ENCODE data around the gene ZNF277. TPM values are rescaled to one million over a fixed set of nuclear protein-coding genes. Genes with fewer than 3 reads are reported as not detected.
A peak's percentile ranks its signal among the peaks of the same experiment; 100 is the strongest.

The ZNF277 gene
- total RNA-seq, 1 experiment from 2014 or later, result 34.5 TPM

- DNase-seq (ENCODE audit: low read depth), result no peak
These were observed 22.0 kb upstream of the ZNF277 start for GRCh38 chr7:112184455-112184854.

- DNase-seq (ENCODE audit: low read depth), result no peak
These were observed 21.3 kb upstream of the ZNF277 start for GRCh38 chr7:112185005-112185834.

- no peak for DNase-seq (ENCODE audit: low read depth)
These were observed 20.2 kb upstream of the ZNF277 start for GRCh38 chr7:112186300-112186699.

GRCh38 chr7:112188257-112188656, 18.2 kb upstream of the ZNF277 start:
- no peak for DNase-seq (ENCODE audit: low read depth)

GRCh38 chr7:112189691-112190090, 16.8 kb upstream of the ZNF277 start:
- no peak for DNase-seq (ENCODE audit: low read depth)

- no peak for DNase-seq (ENCODE audit: low read depth)
These were observed 16.4 kb upstream of the ZNF277 start for GRCh38 chr7:112190120-112190519.

GRCh38 chr7:112192236-112193154, 14.0 kb upstream of the ZNF277 start:
- DNase-seq (ENCODE audit: low read depth), result peak; percentile 83

- no peak for DNase-seq (ENCODE audit: low read depth)
These were observed 12.5 kb upstream of the ZNF277 start for GRCh38 chr7:112193915-112194502.

GRCh38 chr7:112195717-112196116, 10.8 kb upstream of the ZNF277 start:
- DNase-seq (ENCODE audit: low read depth), result no peak

GRCh38 chr7:112197322-112197721, 9.2 kb upstream of the ZNF277 start:
- DNase-seq (ENCODE audit: low read depth), result no peak

- peak; percentile 15 for DNase-seq (ENCODE audit: low read depth)
These were observed 7.3 kb upstream of the ZNF277 start for GRCh38 chr7:112199035-112199655.

- DNase-seq (ENCODE audit: low read depth), result no peak
These were observed 6.8 kb upstream of the ZNF277 start for GRCh38 chr7:112199672-112200071.

- DNase-seq (ENCODE audit: low read depth), result peak; percentile 78
These were observed 5.1 kb upstream of the ZNF277 start for GRCh38 chr7:112201411-112201810.

GRCh38 chr7:112201839-112202238, 4.7 kb upstream of the ZNF277 start:
- DNase-seq (ENCODE audit: low read depth), result no peak

GRCh38 chr7:112202816-112203215, 3.7 kb upstream of the ZNF277 start:
- DNase-seq (ENCODE audit: low read depth), result no peak

GRCh38 chr7:112203365-112203739, 3.1 kb upstream of the ZNF277 start:
- no peak for DNase-seq (ENCODE audit: low read depth)

- peak; percentile 14 for DNase-seq (ENCODE audit: low read depth)
These were observed 1.8 kb upstream of the ZNF277 start for GRCh38 chr7:112204499-112205342.

GRCh38 chr7:112205343-112206237, 905 bp upstream of the ZNF277 start:
- peak; percentile 55 for DNase-seq (ENCODE audit: low read depth)

GRCh38 chr7:112206991-112207592, 597 bp downstream of the ZNF277 start:
- DNase-seq (ENCODE audit: low read depth), result peak; percentile 13

All from RPMI7951 (cell line).